Stomach (tissue), 9 donors: ENCODE data around the gene CCBE1. TPM values are rescaled to one million over a fixed set of nuclear protein-coding genes. Genes with fewer than 3 reads are reported as not detected.

Source experiments
- DNase-seq, 2 donors: peaks; one replicate each; pipeline versions ENCODE4 v3.0.0 to v3.0.0-alpha.2; 2013 to 2019
- H3K27ac ChIP-seq, 5 donors: fragments of 200-600 bp in 4 of 5; sonication (generic) in 4 of 5; one replicate each; pipeline ENCODE4 v1.5.1; 2013 to 2019; ENCODE audit warnings: mild to moderate bottlenecking in 1 of 5, moderate library complexity in 1 of 5
- H3K27me3 ChIP-seq, 3 donors: fragments of 200-600 bp; sonication (generic); one replicate each; pipeline ENCODE4 v1.5.1; 2017 to 2019; ENCODE audit warnings: mixed run types in 1 of 3
- H3K36me3 ChIP-seq, 4 donors: fragments of 200-600 bp; sonication (generic); 1 replicate in 3 of 4; 2 replicates in 1 of 4; pipeline ENCODE4 v1.5.1; 2016 to 2019
- H3K4me1 ChIP-seq, 4 donors: fragments of 200-600 bp; sonication (generic); one replicate each; pipeline ENCODE4 v1.5.1; 2016 to 2019
- H3K4me3 ChIP-seq, 4 donors: fragments of 200-600 bp; sonication (generic) in 3 of 4; one replicate each; pipeline ENCODE4 v1.5.1; 2016 to 2019; ENCODE audit warnings: mild to moderate bottlenecking in 1 of 4
- H3K9me3 ChIP-seq, 4 donors: fragments of 200-600 bp; sonication (generic); one replicate each; pipeline ENCODE4 v1.5.1; 2016 to 2019
- CTCF ChIP-seq, 7 experiments: fragments of 450-650 bp in 4 of 7; fragments of 200-600 bp in 3 of 7; sonication (generic) in 3 of 7; IDR thresholded peaks; one replicate each; pipeline ENCODE4 v1.5.1; 2016 to 2019; ENCODE audit warnings: antibody characterized with exemption in 7 of 7, control low read depth in 2 of 7, mild to moderate bottlenecking in 1 of 7
- EP300 ChIP-seq: sonication (generic); formaldehyde crosslinking; IDR thresholded peaks from one replicate; pipeline ENCODE4 v1.6.1; 2017; ENCODE audit warnings: antibody characterized with exemption
- POLR2A ChIP-seq, 4 donors: fragments of 450-650 bp; IDR thresholded peaks; one replicate each; pipeline ENCODE4 v1.6.1; 2016; ENCODE audit warnings: antibody characterized with exemption in 4 of 4, control low read depth in 2 of 4, mild to moderate bottlenecking in 1 of 4, moderate library complexity in 1 of 4
- POLR2AphosphoS5 ChIP-seq, 3 donors: sonication (generic); formaldehyde crosslinking; IDR thresholded peaks; one replicate each; pipeline ENCODE4 v1.6.1; 2016; ENCODE audit warnings: antibody characterized with exemption in 3 of 3
- WGBS, 5 donors: extraction: QIAGEN DNeasy Blood & Tissue Kit in 3 of 5; methylation state at CpG; one replicate each; pipeline versions ENCODE4 v1.1.5 to v1.1.7; 2013 to 2018; 5-methylcytosine and 5-hydroxymethylcytosine counted together
- intact Hi-C: fragments of 100-400 bp; cut with DNase I; formaldehyde crosslinking; loops from one replicate; pipeline ENCODE4 v1.15.1; 2023; ENCODE audit warnings: low total_unique reads
- polyA plus RNA-seq, 3 donors: library from polyadenylated mRNA; stranded (reverse); fragments of 200-250 nt; gene quantifications; one replicate each; pipeline ENCODE4 v1.2.3, GENCODE V29; 2013
- total RNA-seq, 5 donors: library from RNA; depleted of rRNA; stranded (reverse); fragments of >200 nt; gene quantifications; one replicate each; pipeline versions ENCODE4 v1.1.0 to v1.2.3, GENCODE V29; 2014 to 2016
- donor health status: healthy with polysubstance abuse.
- donor health status: Bipolar disorder and iron deficiency.
- donor health status: healthy.

CCBE1 gene
- total and polyA plus RNA-seq, 8 donors, result 0.29 to 4.0 (median 1.2) TPM

- no peaks in the 10 kb centered on the region for H3K9me3 ChIP-seq
- no peak overlapping the region for H3K4me3 ChIP-seq
- no peak for DNase-seq
- H3K4me1 ChIP-seq, result no peaks in the 10 kb centered on the region
- no peaks in the 10 kb centered on the region for H3K27me3 ChIP-seq
- TF ChIP-seq EP300, result no peak
- TF ChIP-seq CTCF (IDR thresholded peaks at IDR 0.05), result no peak
- no peak for TF ChIP-seq POLR2A (IDR thresholded peaks at IDR 0.05)
- TF ChIP-seq POLR2AphosphoS5 (IDR thresholded peaks at IDR 0.05), result no peak
- 74 to 89% (median 82%) methylated on average over 7 of the region's 7 CpGs for WGBS, 5 donors
- no peaks in the 10 kb centered on the region for H3K36me3 ChIP-seq
- H3K27ac ChIP-seq, result no peak overlapping the region
- intact Hi-C loops, result no loop called here
Measured at GRCh38 chr18:59429608-59430007, 267.6 kb downstream of the CCBE1 start.

GRCh38 chr18:59428018-59428417 is 269.2 kb downstream of the CCBE1 start:
- Histone ChIP-seq H3K27me3 (no peaks in the 10 kb centered on the region), H3K27ac (no peak overlapping the region), H3K9me3 (no peaks in the 10 kb centered on the region), H3K4me3 (no peak overlapping the region), H3K4me1 (no peaks in the 10 kb centered on the region), H3K36me3 (no peaks in the 10 kb centered on the region)
- WGBS, 5 donors, result 56 to 75% (median 70%) methylated on average over 1 of the region's 1 CpG
- DNase-seq, result no peak
- no peak for TF ChIP-seq CTCF (IDR thresholded peaks at IDR 0.05)
- TF ChIP-seq POLR2AphosphoS5 (IDR thresholded peaks at IDR 0.05), result no peak
- no peak for TF ChIP-seq EP300
- no peak for TF ChIP-seq POLR2A (IDR thresholded peaks at IDR 0.05)
- intact Hi-C loops, result no loop called here

- WGBS, 5 donors, result 88 to 95% (median 90%) methylated on average over 2 of the region's 2 CpGs
- Histone ChIP-seq H3K27me3 (peaks cover 0 to 3% (median 0%) of the 10 kb centered on the region in 3 donors), H3K9me3 (no peaks in the 10 kb centered on the region), H3K4me1 (no peaks in the 10 kb centered on the region), H3K4me3 (no peak overlapping the region), H3K36me3 (no peaks in the 10 kb centered on the region), H3K27ac (no peak overlapping the region)
- DNase-seq, result no peak
- intact Hi-C loops, result no loop called here
- TF ChIP-seq EP300 (no peak), CTCF (IDR thresholded peaks at IDR 0.05) (no peak), POLR2AphosphoS5 (IDR thresholded peaks at IDR 0.05) (no peak), POLR2A (IDR thresholded peaks at IDR 0.05) (no peak)
Measured at GRCh38 chr18:59426855-59427254, 270.4 kb downstream of the CCBE1 start.

- DNase-seq, result peak in 1 of 2 donors; percentile 47
- intact Hi-C loops, result no loop called here
- 28 to 60% (median 52%) methylated on average over 2 of the region's 2 CpGs for WGBS, 5 donors
Measured at GRCh38 chr18:59423259-59423658, 274.0 kb downstream of the CCBE1 start.

More at GRCh38 chr18:59423259-59423658, 274.0 kb downstream of the CCBE1 start:
- Histone ChIP-seq H3K36me3 (no peaks in the 10 kb centered on the region), H3K4me1 (peaks cover 0 to 6% (median 0%) of the 10 kb centered on the region in 4 donors), H3K27ac (no peak overlapping the region), H3K9me3 (no peaks in the 10 kb centered on the region), H3K27me3 (peaks cover 0 to 13% (median 0%) of the 10 kb centered on the region in 3 donors), H3K4me3 (no peak overlapping the region)
- no peak for TF ChIP-seq CTCF (IDR thresholded peaks at IDR 0.05)
- TF ChIP-seq POLR2AphosphoS5 (IDR thresholded peaks at IDR 0.05), result no peak
